Measurements from ENCODE around the gene HNMT. TPM values are rescaled to one million over a fixed set of nuclear protein-coding genes. Genes with fewer than 3 reads are reported as not detected.

The HNMT gene
- total and polyA plus RNA-seq, 11 donors: 4.5 to 38.1 (median 10.2) TPM

- no peak overlapping the region for H3K27ac ChIP-seq
- H3K4me3 ChIP-seq: no peak overlapping the region
- no peaks in the 10 kb centered on the region for H3K27me3 ChIP-seq
- 64 to 77% (median 72%) methylated on average over 4 of the region's 4 CpGs for WGBS, 4 donors
- no peak for DNase-seq
- H3K9me3 ChIP-seq: peaks cover 0 to 3% (median 0%) of the 10 kb centered on the region in 12 donors
- H3K36me3 ChIP-seq: no peaks in the 10 kb centered on the region
- intact Hi-C loops (cut with DNase I): no loop called here
- TF ChIP-seq POLR2A (IDR thresholded peaks at IDR 0.05): no peak
- TF ChIP-seq, protein P1, sequence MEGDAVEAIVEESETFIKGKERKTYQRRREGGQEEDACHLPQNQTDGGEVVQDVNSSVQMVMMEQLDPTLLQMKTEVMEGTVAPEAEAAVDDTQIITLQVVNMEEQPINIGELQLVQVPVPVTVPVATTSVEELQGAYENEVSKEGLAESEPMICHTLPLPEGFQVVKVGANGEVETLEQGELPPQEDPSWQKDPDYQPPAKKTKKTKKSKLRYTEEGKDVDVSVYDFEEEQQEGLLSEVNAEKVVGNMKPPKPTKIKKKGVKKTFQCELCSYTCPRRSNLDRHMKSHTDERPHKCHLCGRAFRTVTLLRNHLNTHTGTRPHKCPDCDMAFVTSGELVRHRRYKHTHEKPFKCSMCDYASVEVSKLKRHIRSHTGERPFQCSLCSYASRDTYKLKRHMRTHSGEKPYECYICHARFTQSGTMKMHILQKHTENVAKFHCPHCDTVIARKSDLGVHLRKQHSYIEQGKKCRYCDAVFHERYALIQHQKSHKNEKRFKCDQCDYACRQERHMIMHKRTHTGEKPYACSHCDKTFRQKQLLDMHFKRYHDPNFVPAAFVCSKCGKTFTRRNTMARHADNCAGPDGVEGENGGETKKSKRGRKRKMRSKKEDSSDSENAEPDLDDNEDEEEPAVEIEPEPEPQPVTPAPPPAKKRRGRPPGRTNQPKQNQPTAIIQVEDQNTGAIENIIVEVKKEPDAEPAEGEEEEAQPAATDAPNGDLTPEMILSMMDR (IDR thresholded peaks at IDR 0.05): no peak
- ATAC-seq: no peak
- H3K4me1 ChIP-seq: peaks cover 0 to 7% (median 0%) of the 10 kb centered on the region in 12 donors
These were observed 26.1 kb upstream of the HNMT start for GRCh38 chr2:137938204-137938603.

GRCh38 chr2:137939026-137939425 lies 25.2 kb upstream of the HNMT start:
- peaks cover 0 to 3% (median 0%) of the 10 kb centered on the region in 12 donors for H3K9me3 ChIP-seq
- intact Hi-C loops (cut with DNase I): no loop called here
- H3K4me3 ChIP-seq: no peak overlapping the region
- TF ChIP-seq POLR2A (IDR thresholded peaks at IDR 0.05): no peak
- TF ChIP-seq, protein P1 (IDR thresholded peaks at IDR 0.05): no peak
- peaks cover 0 to 7% (median 0%) of the 10 kb centered on the region in 12 donors for H3K4me1 ChIP-seq
- WGBS, 4 donors: 75 to 86% (median 82%) methylated on average over 1 of the region's 1 CpG
- DNase-seq (no peak), ATAC-seq (no peak)
- H3K27me3 ChIP-seq: no peaks in the 10 kb centered on the region
- no peaks in the 10 kb centered on the region for H3K36me3 ChIP-seq
- H3K27ac ChIP-seq: no peak overlapping the region

GRCh38 chr2:137940154-137940553 lies 24.1 kb upstream of the HNMT start:
- TF ChIP-seq POLR2A (IDR thresholded peaks at IDR 0.05): no peak
- TF ChIP-seq, protein P1 (IDR thresholded peaks at IDR 0.05): no peak
- H3K9me3 ChIP-seq: peaks cover 0 to 3% (median 0%) of the 10 kb centered on the region in 12 donors
- no peak overlapping the region for H3K27ac ChIP-seq
- no peaks in the 10 kb centered on the region for H3K36me3 ChIP-seq
- H3K4me3 ChIP-seq: no peak overlapping the region
- DNase-seq (no peak), ATAC-seq (no peak)
- 79 to 83% (median 82%) methylated on average over 4 of the region's 4 CpGs for WGBS, 4 donors
- H3K4me1 ChIP-seq: peaks cover 0 to 7% (median 0%) of the 10 kb centered on the region in 12 donors
- no peaks in the 10 kb centered on the region for H3K27me3 ChIP-seq
- intact Hi-C loops (cut with DNase I): loop anchor here in 3 of 10 donors (10.0 kb wide), 3 partner anchors 155 to 845 kb away; partner anchors contain the start of gene NXPH2 (in 2 of the 3)

- 57 to 67% (median 66%) methylated on average over 3 of the region's 3 CpGs for whole genome bisulfite sequencing, 4 donors
- H3K36me3 ChIP-seq: no peaks in the 10 kb centered on the region
- TF ChIP-seq, protein P1 (IDR thresholded peaks at IDR 0.05): no peak
- no peak for TF ChIP-seq POLR2A (IDR thresholded peaks at IDR 0.05)
- no peak overlapping the region for H3K4me3 ChIP-seq
- no peak for DNase-seq
- no peaks in the 10 kb centered on the region for H3K9me3 ChIP-seq
- no peaks in the 10 kb centered on the region for H3K27me3 ChIP-seq
- ATAC-seq: no peak
- peaks cover 0 to 7% (median 0%) of the 10 kb centered on the region in 12 donors for H3K4me1 ChIP-seq
- intact Hi-C loops (cut with DNase I): loop anchor here in 3 of 10 donors (10.0 kb wide), 3 partner anchors 153 to 843 kb away; partner anchors contain the start of gene NXPH2 (in 2 of the 3)
- no peak overlapping the region for H3K27ac ChIP-seq
These were observed 22.0 kb upstream of the HNMT start for GRCh38 chr2:137942037-137942832.

Measured in heart left ventricle (tissue), 16 donors.